HepG2 (cell line): ENCODE measurements around the gene SLC22A31. TPM values are rescaled to one million over a fixed set of nuclear protein-coding genes. Genes with fewer than 3 reads are reported as not detected.
A peak's percentile ranks its signal among the peaks of the same experiment; 100 is the strongest.

Experiments
- ARID4A ChIP-seq: sonication (generic); formaldehyde crosslinking; IDR thresholded peaks from 2 replicates; pipeline ENCODE4 v1.5.0; 2020; ENCODE audit warnings: mild to moderate bottlenecking, missing genetic modification reagents, borderline replicate concordance
- ELF3 ChIP-seq: IDR thresholded peaks from 2 replicates; pipeline ENCODE4 v1.6.1; 2016; ENCODE audit warnings: missing genetic modification reagents, missing compliant biosample characterization
- ERF ChIP-seq: IDR thresholded peaks from 2 replicates; pipeline ENCODE4 v1.6.1; 2018; ENCODE audit warnings: missing biosample characterization, missing genetic modification reagents
- FOXJ3 ChIP-seq: sonication (generic); formaldehyde crosslinking; IDR thresholded peaks from 2 replicates; pipeline ENCODE4 v1.4.0; 2020; ENCODE audit warnings: missing genetic modification reagents, mild to moderate bottlenecking, borderline replicate concordance
- FOXP4 ChIP-seq: sonication (generic); formaldehyde crosslinking; IDR thresholded peaks from 2 replicates; pipeline ENCODE4 v1.4.0; 2020; ENCODE audit warnings: missing genetic modification reagents
- HDAC1 ChIP-seq: sonication (generic); formaldehyde crosslinking; IDR thresholded peaks from 2 replicates; pipeline ENCODE4 v1.5.1; 2020; ENCODE audit warnings: mild to moderate bottlenecking, missing genetic modification reagents
- HHEX ChIP-seq: IDR thresholded peaks from 2 replicates; pipeline ENCODE4 v1.6.1; 2016; ENCODE audit warnings: control low read depth
- HNF4A ChIP-seq: sonication (generic); formaldehyde crosslinking; IDR thresholded peaks from 2 replicates; pipeline ENCODE4 v1.4.0; 2020; ENCODE audit warnings: missing genetic modification reagents
- IRF1 ChIP-seq: sonication (generic); formaldehyde crosslinking; IDR thresholded peaks from 2 replicates; pipeline ENCODE4 v1.4.0; 2020; ENCODE audit warnings: low read depth, mild to moderate bottlenecking, missing genetic modification reagents
- IRF2 ChIP-seq: IDR thresholded peaks from 2 replicates; pipeline ENCODE4 v1.6.1; 2018; ENCODE audit warnings: missing genetic modification reagents, missing compliant biosample characterization
- MIXL1 ChIP-seq: IDR thresholded peaks from 2 replicates; pipeline ENCODE4 v1.6.1; 2016
- MXI1 ChIP-seq: IDR thresholded peaks from 3 replicates; pipeline ENCODE4 v1.6.1; 2012; ENCODE audit warnings: low read depth, low read length, inconsistent platforms, borderline replicate concordance
- RXRA ChIP-seq: sonication (generic); formaldehyde crosslinking; IDR thresholded peaks from 2 replicates; pipeline ENCODE4 v1.5.1; 2020; ENCODE audit warnings: missing genetic modification reagents
- RXRB ChIP-seq: IDR thresholded peaks from 2 replicates; pipeline ENCODE4 v1.6.1; 2016; ENCODE audit warnings: borderline replicate concordance, missing genetic modification reagents, missing compliant biosample characterization
- TAF15 ChIP-seq: fragments of 200-400 bp; formaldehyde crosslinking; IDR thresholded peaks from one replicate; pipeline ENCODE4 v1.6.1; 2018; ENCODE audit warnings: mild to moderate bottlenecking, low read depth, low read length; ENCODE audit not compliant: poor library complexity, severe bottlenecking
- THAP11 ChIP-seq: IDR thresholded peaks from 2 replicates; pipeline ENCODE4 v1.6.1; 2016; ENCODE audit warnings: missing biosample characterization, missing genetic modification reagents
- ZBTB2 ChIP-seq: sonication (generic); formaldehyde crosslinking; IDR thresholded peaks from 2 replicates; pipeline ENCODE4 v1.8.0; 2022; ENCODE audit warnings: low read depth, missing genetic modification reagents
- ZBTB34 ChIP-seq: sonication (generic); formaldehyde crosslinking; IDR thresholded peaks from 2 replicates; pipeline ENCODE4 v1.8.0; 2022; ENCODE audit warnings: mild to moderate bottlenecking, missing genetic modification reagents
- ZC3H13 ChIP-seq: sonication (generic); formaldehyde crosslinking; IDR thresholded peaks from 2 replicates; pipeline ENCODE4 v1.8.1; 2023; ENCODE audit warnings: mild to moderate bottlenecking, missing genetic modification reagents, moderate library complexity
- ZEB1 ChIP-seq: IDR thresholded peaks from 2 replicates; pipeline ENCODE4 v1.6.1; 2012; ENCODE audit warnings: mild to moderate bottlenecking, low read depth, inconsistent platforms; ENCODE audit not compliant: insufficient replicate concordance
- ZNF431 ChIP-seq: sonication (generic); formaldehyde crosslinking; IDR thresholded peaks from 2 replicates; pipeline ENCODE4 v1.9.0; 2022; ENCODE audit warnings: missing genetic modification reagents, low read depth, mild to moderate bottlenecking, borderline replicate concordance
- polyA plus RNA-seq, 8 experiments: library from polyadenylated mRNA; depleted of rRNA in 3 of 8; stranded (reverse) in 7 of 8; unstranded in 1 of 8; fragments of >200 nt; fragmentation: Illumina TruSeq in 4 of 8; extraction: Trizol in 4 of 8; gene quantifications; 2 replicates each; pipeline versions ENCODE4 v1.2.1 to v1.2.3, GENCODE V29; 2011 to 2016; ENCODE audit warnings: low read depth in 4 of 8, missing spikeins in 1 of 8, mixed read lengths in 1 of 8; ENCODE audit not compliant: insufficient read depth in 1 of 8
- total RNA-seq, 5 experiments: library from RNA; depleted of rRNA; stranded (reverse); fragments of >200 nt; fragmentation: Illumina TruSeq; extraction: Trizol; gene quantifications; 2 replicates each; pipeline ENCODE4 v1.2.3, GENCODE V29; 2016; ENCODE audit warnings: low read depth in 1 of 5

SLC22A31 gene
- total and polyA plus RNA-seq, 2 of the 13 experiments (the other 11 are each of a cell fraction or from before 2014, with no cell fraction given), result 67.3 to 83.3 TPM

GRCh38 chr16:89232107-89232506, 31.8 kb upstream of the SLC22A31 start (continued):
- peak; percentile 98; the same call in 1 of the 2 replicates for TF ChIP-seq ZBTB34
- no peak for TF ChIP-seq TAF15
- TF ChIP-seq ZBTB2 (CRISPR knock-in tag), result no peak
- peak; percentile 72; the same call in 1 of the 2 replicates for TF ChIP-seq ARID4A
- TF ChIP-seq HNF4A (CRISPR knock-in tag), result peak; percentile 89
- 0 out of 2 replicates have a peak, but pooled peaks have one; percentile 26 for TF ChIP-seq FOXP4 (CRISPR knock-in tag)
- 0 out of 2 replicates have a peak, but pooled peaks have one; percentile 64 for TF ChIP-seq HDAC1 (CRISPR knock-in tag)
- TF ChIP-seq RXRA (CRISPR knock-in tag), result peak; percentile 96
- 0 out of 2 replicates have a peak, but pooled peaks have one; percentile 57 for TF ChIP-seq ZNF431
- TF ChIP-seq ERF (CRISPR knock-in tag), result peak; percentile 31; the same call in 1 of the 2 replicates
- 0 out of 2 replicates have a peak, but pooled peaks have one; percentile 27 for TF ChIP-seq ELF3 (CRISPR knock-in tag)
- 0 out of 2 replicates have a peak, but pooled peaks have one; percentile 45 for TF ChIP-seq FOXJ3 (CRISPR knock-in tag)
- TF ChIP-seq IRF2 (CRISPR knock-in tag), result peak; percentile 69; the same call in 1 of the 2 replicates
- peak; percentile 34; the same call in 1 of the 2 replicates for TF ChIP-seq HHEX
- TF ChIP-seq THAP11 (CRISPR knock-in tag), result peak; percentile 55
- peak; percentile 93 for TF ChIP-seq RXRB (CRISPR knock-in tag)
- peak; percentile 74 for TF ChIP-seq MIXL1 (CRISPR knock-in tag)
- no peak for TF ChIP-seq IRF1
- peak; percentile 70; the same call in 1 of the 3 replicates for TF ChIP-seq MXI1
- TF ChIP-seq ZEB1, result no peak
- TF ChIP-seq ZC3H13, result peak; percentile 67; the same call in 1 of the 2 replicates
